Dermis blood vessel endothelial cell (primary cell): Measurements from ENCODE around the gene AKR1C4. TPM values are rescaled to one million over a fixed set of nuclear protein-coding genes. Genes with fewer than 3 reads are reported as not detected.
"Not testable (repeated sequence)": the region's sequence is repeated elsewhere in the genome, so short reads cannot be mapped to it uniquely, and the experiment has no call there.

ENCODE experiments used
- DNase-seq: peaks from one replicate; pipeline ENCODE4 v3.0.0; 2010
- total RNA-seq: library from RNA; depleted of rRNA; stranded (reverse); fragments of >200 nt; gene quantifications from 2 replicates; pipeline ENCODE4 v1.2.3, GENCODE V29; 2014

The AKR1C4 gene
- total RNA-seq, 1 donor from 2014 or later: not detected

- not testable (repeated sequence) for DNase-seq
Observed at GRCh38 chr10:5209776-5210175, 13.1 kb downstream of the AKR1C4 start.

- DNase-seq: peak; percentile 24
Observed at GRCh38 chr10:5210261-5210660, 13.6 kb downstream of the AKR1C4 start.

GRCh38 chr10:5211696-5212536, 15.3 kb downstream of the AKR1C4 start:
- no peak for DNase-seq

- no peak for DNase-seq
Observed at GRCh38 chr10:5216801-5217200, 20.2 kb downstream of the AKR1C4 start.

GRCh38 chr10:5219262-5219661, 22.6 kb downstream of the AKR1C4 start:
- no peak for DNase-seq

- not testable (repeated sequence) for DNase-seq
Observed at GRCh38 chr10:5222942-5223341, 26.3 kb downstream of the AKR1C4 start.

GRCh38 chr10:5229019-5229418, 32.4 kb downstream of the AKR1C4 start:
- DNase-seq: no peak

- DNase-seq: no peak
Observed at GRCh38 chr10:5233324-5233723, 36.7 kb downstream of the AKR1C4 start.

GRCh38 chr10:5234106-5234860, 37.6 kb downstream of the AKR1C4 start:
- DNase-seq: no peak

- DNase-seq: not testable (repeated sequence)
Observed at GRCh38 chr10:5237541-5237940, 40.9 kb downstream of the AKR1C4 start.

GRCh38 chr10:5242585-5242984, 45.9 kb downstream of the AKR1C4 start:
- DNase-seq: no peak

GRCh38 chr10:5243521-5243987, 46.9 kb downstream of the AKR1C4 start:
- DNase-seq: no peak

- no peak for DNase-seq
Observed at GRCh38 chr10:5252177-5253037, 55.8 kb downstream of the AKR1C4 start.

- DNase-seq: no peak
Observed at GRCh38 chr10:5254488-5254887, 57.9 kb downstream of the AKR1C4 start.

GRCh38 chr10:5257768-5258167, 61.1 kb downstream of the AKR1C4 start:
- DNase-seq: not testable (repeated sequence)

GRCh38 chr10:5259132-5259951, 62.7 kb downstream of the AKR1C4 start:
- DNase-seq: no peak

- DNase-seq: no peak
Observed at GRCh38 chr10:5259952-5260578, 63.4 kb downstream of the AKR1C4 start.

- DNase-seq: no peak
Observed at GRCh38 chr10:5260828-5261227, 64.2 kb downstream of the AKR1C4 start.

- no peak for DNase-seq
Observed at GRCh38 chr10:5265139-5265538, 68.5 kb downstream of the AKR1C4 start.

GRCh38 chr10:5266351-5266750, 69.7 kb downstream of the AKR1C4 start:
- no peak for DNase-seq

- DNase-seq: no peak
Observed at GRCh38 chr10:5266804-5267203, 70.2 kb downstream of the AKR1C4 start.
